Neural cell (in vitro differentiated cells): ENCODE measurements around the gene SIMC1. TPM values are rescaled to one million over a fixed set of nuclear protein-coding genes. Genes with fewer than 3 reads are reported as not detected.

Source experiments
- H2AFZ ChIP-seq: fragments of 200-600, 300-800 bp; sonication (generic), shearing (Covaris generic); 2 replicates; pipeline ENCODE4 v1.6.0; 2014; ENCODE audit warnings: low read depth, mild to moderate bottlenecking, antibody characterized with exemption, low read length, moderate library complexity
- H3F3A ChIP-seq: fragments of 200-600 bp; shearing (Covaris generic); 2 replicates; pipeline ENCODE4 v1.6.1; 2016; ENCODE audit warnings: mild to moderate bottlenecking, moderate library complexity, mixed read lengths, antibody characterized with exemption, low read length; ENCODE audit not compliant: insufficient read depth, poor library complexity, severe bottlenecking
- H3K27ac ChIP-seq: fragments of 200-600, 300-800 bp; sonication (generic), shearing (Covaris generic); 2 replicates; pipeline ENCODE4 v1.5.1; 2014; ENCODE audit warnings: mild to moderate bottlenecking, low read length, moderate library complexity
- H3K27me3 ChIP-seq: fragments of 300-800, 200-600 bp; sonication (generic), shearing (Covaris generic); 2 replicates; pipeline ENCODE4 v1.6.0; 2014; ENCODE audit warnings: mild to moderate bottlenecking, low read depth, low read length, moderate library complexity; ENCODE audit not compliant: insufficient read depth
- H3K36me3 ChIP-seq: fragments of 300-800, 200-600 bp; sonication (generic), shearing (Covaris generic); 2 replicates; pipeline ENCODE4 v1.5.1; 2014; ENCODE audit warnings: mild to moderate bottlenecking, antibody characterized with exemption, low read length, moderate library complexity; ENCODE audit not compliant: insufficient read depth
- H3K4me2 ChIP-seq: fragments of 300-800, 200-600 bp; sonication (generic), shearing (Covaris generic); 2 replicates; pipeline ENCODE4 v1.6.0; 2014; ENCODE audit warnings: mild to moderate bottlenecking, low read length
- H3K4me3 ChIP-seq: fragments of 300-800, 200-600 bp; sonication (generic), shearing (Covaris generic); 2 replicates; pipeline ENCODE4 v1.5.1; 2014; ENCODE audit warnings: mild to moderate bottlenecking, low read length, moderate library complexity
- H3K79me2 ChIP-seq: fragments of 200-600 bp; shearing (Covaris generic); replicated peaks from 2 replicates; pipeline ENCODE4 v1.6.0; 2014; ENCODE audit warnings: mild to moderate bottlenecking, low read length, moderate library complexity; ENCODE audit not compliant: insufficient read depth
- H3K9ac ChIP-seq: fragments of 300-800, 200-600 bp; sonication (generic), shearing (Covaris generic); 2 replicates; pipeline ENCODE4 v1.6.1; 2016; ENCODE audit warnings: mild to moderate bottlenecking, low read length, mixed read lengths
- H3K9me2 ChIP-seq: fragments of 200-600 bp; shearing (Covaris generic); 2 replicates; pipeline ENCODE4 v1.6.1; 2016; ENCODE audit warnings: mild to moderate bottlenecking, low read length, mixed read lengths; ENCODE audit not compliant: insufficient read depth
- H3K9me3 ChIP-seq: fragments of 200-600, 300-800 bp; sonication (generic), shearing (Covaris generic); 2 replicates; pipeline ENCODE4 v1.6.1; 2016; ENCODE audit warnings: mild to moderate bottlenecking, mixed run types, low read length, moderate library complexity, mixed read lengths
- H4K20me1 ChIP-seq: fragments of 200-600 bp; shearing (Covaris generic); 2 replicates; pipeline ENCODE4 v1.6.1; 2016; ENCODE audit warnings: mild to moderate bottlenecking, mixed run types; ENCODE audit not compliant: insufficient read depth
- CTCF ChIP-seq: fragments of 450-650 bp; IDR thresholded peaks from 2 replicates; pipeline ENCODE4 v1.5.1; 2014; ENCODE audit warnings: antibody characterized with exemption, mild to moderate bottlenecking, moderate library complexity; ENCODE audit not compliant: poor library complexity, severe bottlenecking
- EP300 ChIP-seq: fragments of 450-650 bp; conservative IDR thresholded peaks from 2 replicates; pipeline ENCODE4 v1.6.1; 2014; ENCODE audit warnings: antibody characterized with exemption, mild to moderate bottlenecking, moderate library complexity; ENCODE audit not compliant: poor library complexity, severe bottlenecking
- EZH2 ChIP-seq: fragments of 200-600, 300-800 bp; shearing (Covaris generic), sonication (generic); IDR thresholded peaks from 2 replicates; pipeline ENCODE4 v1.6.1; 2014; ENCODE audit warnings: antibody characterized with exemption, low read length, borderline replicate concordance, mild to moderate bottlenecking; ENCODE audit not compliant: insufficient read depth, poor library complexity, severe bottlenecking
- MXI1 ChIP-seq: fragments of 450-650 bp; conservative IDR thresholded peaks from 2 replicates; pipeline ENCODE4 v1.6.1; 2014; ENCODE audit warnings: antibody characterized with exemption, mild to moderate bottlenecking; ENCODE audit not compliant: poor library complexity, severe bottlenecking
- POLR2AphosphoS5 ChIP-seq: IDR thresholded peaks from 2 replicates; pipeline ENCODE4 v1.6.1; 2012
- RAD21 ChIP-seq: fragments of 450-650 bp; conservative IDR thresholded peaks from 2 replicates; pipeline ENCODE4 v1.6.1; 2014; ENCODE audit warnings: antibody characterized with exemption, mild to moderate bottlenecking, moderate library complexity
- REST ChIP-seq: IDR thresholded peaks from 2 replicates; pipeline ENCODE4 v1.6.1; 2012; ENCODE audit warnings: borderline replicate concordance
- SMC3 ChIP-seq: fragments of 450-650 bp; conservative IDR thresholded peaks from 2 replicates; pipeline ENCODE4 v1.6.1; 2014; ENCODE audit warnings: antibody characterized with exemption, mild to moderate bottlenecking, moderate library complexity; ENCODE audit not compliant: poor library complexity
- TAF1 ChIP-seq: IDR thresholded peaks from 2 replicates; pipeline ENCODE4 v1.6.1; 2012; ENCODE audit warnings: low read depth
- polyA plus RNA-seq: library from polyadenylated mRNA; depleted of rRNA; stranded (reverse); fragments of >200 nt; gene quantifications from 2 replicates; pipeline ENCODE4 v1.2.3, GENCODE V29; 2014

SIMC1 gene
- polyA plus RNA-seq, 1 donor from 2014 or later, result 20.7 TPM

GRCh38 chr5:176389135-176390123 is 151.2 kb downstream of the SIMC1 start:
- H2AFZ ChIP-seq, result no peak overlapping the region
- peak overlapping the region; percentile 98 for H3K4me2 ChIP-seq
- H3K9me3 ChIP-seq, result no peaks in the 10 kb centered on the region
- peaks cover 10% of the 10 kb centered on the region for H3K79me2 ChIP-seq
- peak overlapping the region; percentile 81 for H3K4me3 ChIP-seq
- no peaks in the 10 kb centered on the region for H3K27me3 ChIP-seq
- no peaks in the 10 kb centered on the region for H4K20me1 ChIP-seq
- no peaks in the 10 kb centered on the region for H3K9me2 ChIP-seq
- H3F3A ChIP-seq, result no peaks in the 10 kb centered on the region
- TF ChIP-seq SMC3, result peak; percentile 33
- TF ChIP-seq TAF1, result peak; percentile 55
- TF ChIP-seq RAD21, result peak; percentile 23
- TF ChIP-seq CTCF, result no peak
- TF ChIP-seq REST, result peak; percentile 68
- no peak for TF ChIP-seq EP300
- no peak for TF ChIP-seq MXI1
- TF ChIP-seq EZH2, result no peak
- TF ChIP-seq POLR2AphosphoS5, result peak; percentile 88
- H3K9ac ChIP-seq, result peak overlapping the region; percentile 85
- no peaks in the 10 kb centered on the region for H3K36me3 ChIP-seq
- H3K27ac ChIP-seq, result peak overlapping the region; percentile 90

GRCh38 chr5:176391479-176391878 is 153.3 kb downstream of the SIMC1 start:
- H3K79me2 ChIP-seq, result peaks cover 10% of the 10 kb centered on the region
- no peak overlapping the region for H3K9ac ChIP-seq
- H3K4me2 ChIP-seq, result no peak overlapping the region
- H3K4me3 ChIP-seq, result no peak overlapping the region
- H3K27me3 ChIP-seq, result no peaks in the 10 kb centered on the region
- H3F3A ChIP-seq, result no peaks in the 10 kb centered on the region
- H3K36me3 ChIP-seq, result no peaks in the 10 kb centered on the region
- H3K9me3 ChIP-seq, result no peaks in the 10 kb centered on the region
- no peak for TF ChIP-seq CTCF
- TF ChIP-seq REST, result no peak
- no peak for TF ChIP-seq EP300
- TF ChIP-seq POLR2AphosphoS5, result no peak
- no peak for TF ChIP-seq TAF1
- TF ChIP-seq EZH2, result no peak
- no peak for TF ChIP-seq SMC3
- TF ChIP-seq MXI1, result no peak
- no peak for TF ChIP-seq RAD21
- no peak overlapping the region for H3K27ac ChIP-seq
- H2AFZ ChIP-seq, result no peak overlapping the region
- no peaks in the 10 kb centered on the region for H3K9me2 ChIP-seq
- no peaks in the 10 kb centered on the region for H4K20me1 ChIP-seq
